DMS153 (cell line): ENCODE measurements around the gene KIF6.

Experiments
- DNase-seq: peaks from one replicate; lab custom pipeline; 2025; lab: John Stamatoyannopoulos, UW

The KIF6 gene

DNA sequence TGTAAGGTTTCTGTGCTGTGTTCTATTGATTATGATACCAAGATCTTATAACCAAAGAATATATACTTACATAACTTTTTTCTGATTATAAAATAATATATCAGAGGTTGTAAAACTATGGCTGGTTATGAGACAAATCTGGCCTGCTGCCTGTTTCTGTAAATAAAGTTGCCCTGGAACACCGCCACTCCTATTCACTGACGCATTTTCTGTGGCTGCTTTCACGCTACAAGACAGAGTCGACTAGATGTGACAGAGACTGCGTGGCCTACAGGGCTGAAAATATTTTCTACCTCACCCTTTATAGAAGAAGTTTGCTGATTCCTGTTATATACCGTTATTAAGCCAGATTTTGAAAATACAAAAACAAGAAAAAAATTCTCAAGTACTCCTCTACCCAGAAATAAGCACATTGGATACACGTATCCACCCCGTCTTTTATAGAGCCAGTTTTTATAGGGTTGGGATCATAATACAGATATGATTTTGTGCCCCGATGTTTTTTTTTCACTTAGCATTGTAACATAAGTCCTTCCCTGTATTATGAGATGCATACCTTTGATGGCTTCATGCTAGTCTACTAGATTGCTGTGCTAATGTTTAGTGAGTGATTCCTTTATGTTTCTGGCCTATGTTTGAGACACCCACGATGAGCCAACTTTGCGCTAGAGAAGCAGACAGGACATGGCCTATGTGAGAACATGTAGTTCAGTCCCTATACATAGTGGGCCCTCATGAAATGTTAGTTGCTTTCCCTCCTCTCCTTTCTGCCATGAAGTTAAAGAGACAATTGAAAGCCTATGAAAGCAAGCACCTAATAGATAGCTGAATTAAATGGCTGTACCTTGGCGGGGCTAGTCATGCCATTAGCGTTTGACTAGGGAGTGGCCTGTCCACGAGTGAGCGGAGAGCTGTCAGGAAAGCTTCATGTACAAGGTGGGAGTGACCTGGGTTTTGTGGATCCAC lies 304.6 kb downstream of the KIF6 start:
- DNase-seq: no peak

DNA sequence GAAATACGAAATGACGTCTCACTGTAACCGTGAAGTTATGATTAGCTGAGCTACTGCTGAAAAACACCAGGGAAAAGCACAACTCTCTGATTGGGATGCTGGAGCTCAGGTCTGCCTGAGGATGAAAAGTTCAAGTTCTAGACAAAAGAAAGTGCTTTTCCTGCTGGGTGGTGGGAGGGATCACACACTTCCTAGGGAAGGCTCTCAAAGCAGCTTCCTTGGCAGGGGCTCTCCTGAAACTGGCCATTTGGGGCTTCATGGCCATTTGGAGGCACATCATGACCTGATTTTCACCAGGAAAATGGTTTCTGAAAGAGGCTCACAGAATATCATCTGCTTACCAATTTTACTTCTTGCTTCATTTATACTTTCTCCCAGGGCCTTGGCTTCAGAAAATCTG lies 305.6 kb downstream of the KIF6 start:
- no peak for DNase-seq

DNA sequence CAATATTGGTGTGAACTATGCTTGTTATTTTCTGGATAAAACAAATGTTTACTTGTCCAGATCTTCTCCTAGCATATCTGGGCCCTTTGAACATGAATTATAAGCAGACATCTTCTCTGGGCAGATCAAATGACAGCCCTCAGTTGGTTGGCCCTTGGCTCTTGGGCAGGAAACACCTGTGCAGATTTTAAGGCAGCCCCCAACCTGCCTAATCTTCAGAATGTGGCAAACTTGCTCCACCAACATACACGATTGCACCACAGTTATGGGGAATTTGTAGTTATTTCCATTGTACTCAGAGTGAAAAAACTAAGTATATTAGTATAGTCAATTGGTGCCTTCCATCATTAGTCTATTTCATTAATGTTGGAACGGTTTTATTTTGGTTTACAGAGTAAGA lies 307.8 kb downstream of the KIF6 start:
- DNase-seq: no peak

DNA sequence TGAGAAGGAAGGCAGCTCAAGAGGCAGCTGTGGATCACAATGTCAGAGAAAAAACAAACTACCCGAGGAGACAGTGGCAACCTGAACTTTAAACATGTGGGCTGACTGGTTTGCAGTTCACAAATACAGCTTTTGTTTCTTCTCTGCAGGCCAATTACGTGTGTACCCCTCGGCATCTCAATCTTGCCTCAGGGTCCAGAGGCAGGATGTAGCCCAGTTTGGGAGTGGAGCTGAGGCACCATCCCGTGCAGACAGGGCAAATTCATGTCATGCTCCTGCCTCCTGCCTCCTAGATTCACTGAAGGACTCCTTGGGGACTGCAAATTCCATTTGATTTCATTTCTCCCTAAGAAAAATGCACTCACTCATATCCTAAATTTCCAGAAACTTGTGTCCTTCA lies 308.5 kb downstream of the KIF6 start:
- DNase-seq: no peak

DNA sequence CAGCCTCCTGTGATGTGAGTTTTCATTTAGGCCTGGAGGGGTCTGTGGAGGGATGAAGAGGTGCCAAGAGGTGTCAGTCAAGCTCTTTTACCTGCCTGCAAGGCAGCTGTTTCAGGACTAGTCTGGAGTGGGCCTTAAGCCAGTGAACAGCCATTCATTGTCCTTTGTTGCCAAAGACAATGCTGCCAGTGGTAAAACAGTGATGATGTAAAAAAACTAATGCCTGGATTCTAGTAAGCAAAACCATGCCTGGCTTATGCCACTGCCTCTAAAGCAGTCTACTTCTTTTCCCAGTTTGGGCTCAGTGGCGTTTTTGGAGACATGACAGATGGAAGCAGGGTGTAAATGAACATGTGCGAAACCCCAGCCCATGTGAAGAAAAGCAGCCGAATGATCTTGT lies 309.2 kb downstream of the KIF6 start:
- no peak for DNase-seq

DNA sequence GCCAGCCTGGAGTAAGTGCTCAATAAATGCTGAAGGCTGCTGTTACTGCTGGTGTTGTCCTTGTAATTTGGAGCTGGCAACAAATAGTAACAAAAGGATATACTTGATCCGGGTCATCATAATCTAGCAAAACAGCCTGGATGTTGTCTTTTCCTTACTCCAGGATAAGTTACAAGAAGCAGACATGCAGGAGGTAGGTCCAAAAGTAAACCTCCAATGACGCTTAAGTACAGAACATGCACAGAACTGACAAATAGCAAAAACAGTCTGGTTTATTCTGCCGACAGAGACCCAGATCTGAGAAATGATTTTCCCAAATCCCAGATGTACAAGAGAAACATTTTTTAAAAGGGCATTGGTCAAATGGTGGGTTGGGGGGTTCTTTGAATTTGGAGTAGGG lies 309.7 kb downstream of the KIF6 start:
- no peak for DNase-seq

DNA sequence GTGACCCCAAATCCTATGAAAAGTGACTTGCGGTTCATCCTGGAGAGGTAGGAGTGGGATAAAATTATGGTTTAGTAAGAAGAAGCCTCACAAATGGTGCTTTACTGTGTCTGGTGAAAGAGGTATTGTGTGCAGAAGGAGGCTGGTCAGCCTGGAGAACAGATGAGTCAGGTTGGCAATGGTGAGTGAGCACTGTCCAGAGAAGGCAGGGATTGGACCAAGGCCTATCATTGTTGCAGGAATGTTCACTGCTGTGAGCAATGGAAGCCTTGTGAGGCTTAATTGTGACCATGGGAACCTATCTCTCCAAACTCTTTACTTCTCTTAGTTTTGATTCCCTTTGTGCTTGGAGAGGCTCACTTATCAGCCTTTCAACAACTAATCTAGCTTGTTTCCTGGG lies 313.7 kb downstream of the KIF6 start:
- DNase-seq: no peak

DNA sequence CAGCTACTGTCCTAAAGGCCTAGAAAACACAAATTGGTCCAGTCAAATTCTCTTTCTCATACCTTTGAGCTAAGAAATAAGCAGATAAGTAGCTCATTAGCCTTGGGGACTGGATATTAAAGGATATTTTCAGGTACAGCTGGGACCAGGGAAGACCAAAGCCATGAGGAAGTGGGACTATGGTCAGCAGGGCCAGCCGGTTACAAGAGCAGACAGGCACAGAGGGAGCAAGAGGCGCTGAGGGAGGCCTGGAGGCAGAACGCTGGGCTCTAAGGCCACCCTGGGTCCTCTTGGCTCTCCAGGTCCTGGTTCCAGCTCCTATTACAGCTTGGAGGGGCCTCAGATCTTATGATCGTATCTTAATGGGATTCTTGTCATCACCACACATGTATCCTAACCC lies 314.2 kb downstream of the KIF6 start:
- DNase-seq: no peak

DNA sequence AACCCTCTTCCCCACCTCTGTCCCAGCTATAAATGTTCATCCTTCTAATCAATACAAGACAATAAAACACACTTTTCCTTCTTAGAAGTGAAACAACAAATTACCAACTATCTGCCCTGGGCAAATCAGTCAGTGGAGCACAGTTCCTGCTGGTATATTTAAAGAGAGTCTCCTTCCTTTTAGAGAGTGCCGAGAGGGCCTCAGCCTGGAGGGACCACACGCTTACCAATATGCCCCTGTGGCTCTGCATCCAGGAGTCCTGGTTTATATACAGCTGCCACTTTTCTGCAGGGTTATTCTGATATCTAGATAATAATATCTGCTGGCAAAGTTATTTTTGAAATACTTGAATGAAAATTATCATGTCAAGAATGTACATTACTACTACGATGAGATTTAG lies 315.3 kb downstream of the KIF6 start:
- DNase-seq: no peak

DNA sequence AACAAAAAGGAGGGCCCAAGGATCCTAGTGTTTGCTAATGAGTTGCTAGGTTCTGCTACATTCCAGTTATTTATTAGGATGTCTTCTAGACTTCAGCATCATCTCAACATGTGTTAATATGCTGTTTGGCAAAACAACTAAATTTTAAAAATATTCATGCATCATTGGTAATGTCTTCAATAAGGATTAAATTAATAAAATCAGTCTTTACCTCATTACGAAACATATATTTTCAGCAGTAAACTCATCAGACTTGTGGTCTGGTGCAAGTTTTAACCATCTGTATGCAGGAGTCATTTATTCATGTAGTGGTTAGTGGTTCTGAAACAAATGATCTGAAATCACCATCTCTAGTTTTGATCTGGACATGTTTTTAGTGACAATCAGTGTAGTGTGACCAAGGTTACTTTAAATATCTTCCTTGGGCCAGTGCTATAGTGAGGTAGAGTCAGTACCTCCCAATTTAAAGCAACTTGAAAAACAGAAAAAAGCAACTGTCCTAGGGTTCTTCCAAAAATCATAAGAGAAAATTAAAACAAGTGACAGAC lies 317.7 kb downstream of the KIF6 start:
- no peak for DNase-seq

DNA sequence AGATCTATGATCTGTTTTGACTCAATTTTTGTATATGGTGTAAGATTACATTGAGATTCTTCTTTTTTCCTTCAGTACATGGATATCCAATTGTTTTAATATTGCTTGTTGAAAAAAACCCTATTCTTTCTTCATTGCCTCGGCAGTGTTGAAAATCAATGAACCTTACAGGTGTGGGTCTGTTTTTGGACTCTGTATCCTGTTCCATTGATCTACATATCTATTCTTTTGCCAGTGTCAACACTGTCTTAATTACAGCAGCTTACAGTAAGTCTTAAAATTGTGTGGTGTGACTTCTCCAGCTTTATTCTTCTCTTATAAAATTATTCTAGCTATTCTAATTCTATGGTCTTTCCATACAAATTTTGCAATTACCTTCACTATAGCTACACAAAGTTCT lies 320.9 kb downstream of the KIF6 start:
- no peak for DNase-seq

DNA sequence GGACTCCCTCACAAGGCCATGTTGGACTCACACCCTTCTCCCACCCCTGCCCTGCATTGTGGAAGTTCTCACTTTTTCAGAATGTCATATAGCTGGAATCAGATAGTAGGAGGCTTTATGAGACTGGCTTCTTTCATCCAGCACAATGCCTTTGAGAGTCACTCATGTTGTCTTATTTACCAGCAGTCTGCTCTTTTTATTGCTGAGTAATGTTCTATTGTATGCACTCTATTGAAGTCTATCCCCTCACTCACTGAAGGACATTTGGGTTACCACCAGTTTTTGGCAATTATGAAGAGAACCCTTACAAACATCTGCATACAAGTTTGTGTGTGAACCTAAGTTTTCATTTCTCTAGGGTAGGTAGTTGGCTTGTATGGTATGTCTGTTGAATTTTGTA lies 321.9 kb downstream of the KIF6 start:
- no peak for DNase-seq

DNA sequence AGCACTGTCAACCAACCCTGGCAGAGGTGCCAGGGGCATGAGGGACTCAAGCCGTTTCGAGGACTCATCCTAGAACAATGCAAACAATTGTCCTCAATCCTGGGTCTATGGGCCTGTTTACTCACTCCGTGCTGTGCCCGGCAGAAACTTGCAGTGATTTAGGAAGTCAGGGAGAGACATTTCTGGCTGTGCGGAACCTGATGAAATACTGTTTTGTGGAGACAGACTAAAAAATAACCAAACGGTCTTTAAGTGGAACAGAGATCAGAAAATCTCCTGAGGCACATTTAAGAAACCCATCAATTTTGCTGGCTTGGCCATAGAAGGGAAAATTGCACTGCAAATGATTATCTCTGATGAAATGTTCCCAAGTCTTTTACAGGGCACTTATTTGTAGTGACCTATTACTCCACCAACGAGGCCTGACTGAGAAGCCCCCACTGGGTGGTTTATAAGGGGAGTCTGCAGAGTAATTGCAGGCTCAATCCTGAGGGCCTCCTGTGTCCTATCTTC lies 322.9 kb downstream of the KIF6 start:
- DNase-seq: no peak

DNA sequence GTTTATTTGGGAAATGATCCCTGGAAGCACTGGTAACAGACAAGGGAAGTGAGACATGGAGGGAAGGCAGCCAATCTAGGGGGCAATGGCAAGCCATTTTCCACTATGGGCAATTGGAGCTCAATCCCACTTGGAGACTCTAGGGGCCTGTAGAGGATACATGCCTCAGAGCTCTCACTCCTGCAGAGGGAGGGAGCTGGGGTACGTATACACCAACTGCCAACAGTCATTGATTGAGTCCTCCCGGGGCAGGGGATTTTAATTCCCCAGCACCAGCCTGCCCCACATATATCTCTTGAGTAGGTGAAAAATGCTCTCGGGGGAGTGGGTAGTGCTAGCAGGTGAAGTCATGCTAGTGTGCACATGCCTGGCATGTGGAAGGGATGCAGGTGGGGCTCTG lies 323.8 kb downstream of the KIF6 start:
- DNase-seq: no peak

DNA sequence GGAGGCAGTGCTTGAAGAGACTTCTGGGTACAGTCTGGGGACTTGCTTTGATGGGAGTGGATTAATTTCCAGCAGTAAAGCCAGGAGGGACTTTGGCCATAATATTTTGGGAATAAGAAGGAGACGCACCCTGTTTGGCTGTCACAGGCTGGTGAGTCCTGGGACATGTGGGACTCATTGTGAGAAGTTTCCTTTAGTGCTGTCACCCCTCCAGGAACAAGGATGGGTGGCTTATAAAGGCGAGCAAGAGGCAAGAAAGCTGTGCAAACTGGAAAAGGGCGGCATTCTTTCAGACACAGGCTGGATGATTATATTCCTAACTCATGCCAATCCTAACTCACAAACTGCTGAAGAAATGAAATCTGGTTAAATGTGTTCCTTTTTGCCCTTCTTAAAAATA lies 325.2 kb downstream of the KIF6 start:
- no peak for DNase-seq

DNA sequence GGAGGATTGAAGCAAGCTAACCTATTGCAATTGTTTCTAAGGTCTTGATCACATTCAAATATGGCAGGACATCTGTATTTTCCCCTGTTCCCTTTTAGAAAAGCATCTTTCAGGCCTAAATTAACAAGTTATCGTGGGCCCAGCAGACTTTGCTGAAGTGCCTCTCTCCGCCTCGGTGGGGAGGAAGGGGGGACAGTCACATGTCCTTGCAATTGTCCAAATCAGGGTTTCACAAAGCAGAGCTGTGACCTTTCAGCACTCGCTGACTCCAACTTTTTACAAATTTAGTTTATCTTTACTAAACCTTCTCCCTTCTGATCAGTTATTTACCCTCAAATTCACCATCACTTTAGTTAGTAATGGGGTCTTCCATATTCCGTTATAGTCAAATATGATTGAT lies 328.4 kb downstream of the KIF6 start:
- DNase-seq: no peak

DNA sequence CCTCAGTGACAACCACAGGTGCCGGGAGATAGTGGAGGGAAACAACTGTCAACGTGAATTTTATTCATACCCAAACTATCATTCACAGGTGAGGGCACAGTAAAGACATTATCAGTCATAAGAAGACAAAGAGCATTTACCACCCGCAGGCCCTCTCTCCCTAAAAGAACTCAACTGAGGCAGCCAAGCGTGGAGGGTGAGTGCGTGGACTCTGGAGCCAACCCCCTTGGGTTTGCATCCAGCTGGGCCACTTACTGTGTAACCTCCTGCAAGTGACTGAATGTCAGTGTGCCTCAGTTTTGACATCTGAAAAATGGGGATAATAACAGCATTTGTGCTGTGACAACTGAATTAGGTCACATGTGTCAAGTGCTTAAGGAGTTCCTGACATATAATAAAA lies 332.1 kb downstream of the KIF6 start:
- no peak for DNase-seq

DNA sequence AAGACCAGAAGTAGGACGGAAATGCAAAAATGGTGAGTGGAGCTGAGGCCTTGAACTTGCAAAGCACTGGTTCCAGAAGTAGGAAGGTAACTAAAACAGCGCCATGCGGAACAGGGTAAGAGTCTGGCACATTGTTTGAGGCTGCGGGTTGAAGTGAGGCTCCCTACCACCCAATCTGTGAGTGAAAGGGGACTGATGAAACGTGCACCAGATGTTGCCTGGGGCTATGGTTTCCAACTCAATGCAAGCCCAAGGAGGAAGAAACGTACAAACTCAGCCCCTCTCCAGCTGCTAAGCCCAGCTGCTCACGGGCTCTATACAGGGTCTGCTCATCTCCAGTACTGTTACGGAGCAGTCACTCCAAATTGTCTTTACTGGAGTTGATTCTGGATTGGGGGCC lies 334.0 kb downstream of the KIF6 start:
- DNase-seq: no peak

DNA sequence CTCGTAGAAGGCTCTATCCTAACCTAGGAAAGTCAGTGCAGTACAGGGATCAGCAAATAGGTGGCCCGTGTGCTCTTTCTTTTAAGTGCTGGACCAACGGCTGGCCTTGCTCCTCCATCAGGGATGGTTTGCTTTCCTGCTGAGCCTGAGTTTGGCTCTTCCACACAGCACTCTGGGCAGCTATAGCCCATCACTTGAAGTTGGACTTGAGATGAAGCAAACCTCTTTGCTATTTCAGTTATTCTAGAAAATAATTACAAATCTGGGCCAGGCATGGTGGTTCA lies 335.8 kb downstream of the KIF6 start:
- DNase-seq: no peak

DNA sequence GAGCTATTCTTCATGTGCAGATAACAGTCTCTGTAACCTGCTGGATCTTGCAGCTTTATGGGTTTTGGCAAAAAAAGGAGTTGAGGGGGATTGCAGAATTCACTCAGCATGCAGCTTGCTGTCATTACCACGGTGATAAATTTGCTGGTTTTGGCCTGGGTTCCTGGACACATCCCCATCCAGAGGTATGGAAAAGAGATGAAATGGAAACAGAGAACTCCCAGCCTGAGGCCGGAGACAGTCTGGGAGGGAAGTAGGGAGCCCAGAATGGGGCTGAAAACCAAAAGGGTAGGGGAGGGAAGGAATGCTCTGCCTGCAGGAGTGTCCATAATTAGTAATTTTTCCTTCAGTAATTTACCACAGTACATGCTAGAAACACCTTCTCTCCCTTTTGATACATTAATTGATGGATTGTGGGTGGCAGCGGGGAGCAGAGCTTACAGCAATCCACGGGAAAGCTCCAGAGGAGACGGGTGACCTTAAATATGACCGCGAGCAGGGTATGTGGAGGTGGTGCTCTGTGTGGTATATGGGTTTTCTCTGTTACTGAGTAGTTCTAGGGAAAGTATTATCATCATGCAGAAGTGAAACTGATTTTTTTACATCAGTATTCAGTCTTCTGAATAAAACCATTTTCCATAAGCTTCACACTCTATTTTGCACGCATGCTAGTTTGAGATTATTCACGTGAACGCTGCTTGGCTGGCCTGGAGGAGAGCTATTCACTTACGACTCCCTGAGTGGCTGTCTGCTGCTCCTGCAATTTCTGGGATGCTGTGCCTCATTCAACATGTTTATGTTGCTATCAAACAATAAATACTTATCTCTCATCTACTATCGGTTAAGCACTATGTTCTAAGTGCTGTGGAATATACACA lies 336.4 kb downstream of the KIF6 start:
- DNase-seq: no peak

DNA sequence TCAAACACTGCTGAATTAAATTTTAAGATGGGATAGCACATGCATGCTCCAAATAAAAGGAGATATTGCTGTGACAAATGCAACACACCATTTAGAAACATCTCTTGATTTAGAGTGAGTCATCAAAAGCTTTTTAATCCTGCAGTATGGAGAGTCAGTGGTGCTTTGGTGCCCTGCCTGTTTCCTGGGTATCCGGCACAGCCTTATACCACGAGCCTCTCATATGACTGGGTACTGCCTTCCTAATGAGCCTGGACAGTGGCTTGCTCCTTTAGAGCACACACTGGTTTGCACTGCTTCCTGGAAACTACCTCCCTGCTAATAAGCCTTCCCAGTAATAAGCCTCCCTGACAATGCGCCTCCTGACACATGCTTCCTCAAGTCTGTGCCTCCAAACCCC lies 337.4 kb downstream of the KIF6 start:
- DNase-seq: no peak

DNA sequence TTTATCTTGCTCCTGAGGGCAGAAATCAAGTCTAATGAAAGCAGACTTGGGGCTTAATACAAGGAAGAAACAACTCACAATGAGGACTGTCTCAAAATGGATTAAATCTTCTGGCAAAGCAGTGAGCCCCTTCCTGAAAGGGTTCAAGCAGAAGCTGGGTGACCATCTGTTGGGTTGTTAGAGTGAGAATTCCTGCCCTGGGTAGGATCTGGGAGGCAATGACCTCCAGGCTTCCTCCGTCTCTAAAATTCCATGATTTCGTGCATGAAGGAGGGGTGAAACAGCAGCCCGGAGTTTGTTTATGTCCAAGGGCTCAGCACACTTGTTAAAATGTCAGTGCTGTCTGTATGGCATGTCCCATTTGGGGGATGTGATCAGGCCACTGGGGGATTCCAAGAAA lies 338.7 kb downstream of the KIF6 start:
- no peak for DNase-seq

DNA sequence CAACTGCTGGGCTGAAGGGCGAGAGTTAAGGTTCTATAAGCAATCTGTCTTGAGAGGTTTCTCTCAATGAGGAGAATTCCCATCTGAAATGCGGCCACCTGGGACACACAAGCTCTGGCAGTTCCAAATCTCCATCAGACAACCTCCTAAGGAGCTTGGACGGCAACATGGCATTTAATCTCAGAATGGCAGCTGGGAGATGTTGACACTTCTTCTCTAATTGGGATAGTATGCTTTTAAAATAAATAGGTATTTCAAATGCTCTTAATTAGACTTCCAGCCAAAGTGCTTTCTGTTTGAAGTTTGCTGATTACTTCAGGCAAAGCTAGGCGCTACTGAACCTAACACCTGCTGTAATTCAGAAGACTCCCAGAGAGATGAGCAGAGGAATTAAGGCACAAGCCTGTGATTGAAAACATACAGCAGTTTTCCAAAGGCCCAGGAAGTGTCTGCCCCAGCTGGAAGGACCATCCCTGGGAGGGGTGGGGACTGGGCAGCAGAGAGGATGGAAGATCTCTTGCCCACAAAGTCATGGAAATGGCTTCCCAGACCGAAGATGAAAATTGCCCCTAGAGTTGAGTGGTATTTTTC lies 343.6 kb downstream of the KIF6 start:
- no peak for DNase-seq
